Upper lobe of left lung (tissue), 6 donors: ENCODE data around the gene CUX1. TPM values are rescaled to one million over a fixed set of nuclear protein-coding genes. Genes with fewer than 3 reads are reported as not detected.

Experiments used
- ATAC-seq, 2 donors: fragments of 200-7000 bp; cut with Tn5 transposase; one replicate each; pipeline ENCODE4 v1.9.1; 2022; ENCODE audit warnings: mild to moderate bottlenecking in 2 of 2, moderate library complexity in 2 of 2; ENCODE audit not compliant: low FRiP score in 2 of 2
- DNase-seq, 2 donors: peaks; one replicate each; pipeline ENCODE4 v3.0.0-alpha.2; 2019 to 2020
- H3K27ac ChIP-seq, 4 donors: fragments of 200-600 bp; sonication (generic); one replicate each; pipeline ENCODE4 v1.5.1; 2016 to 2019
- H3K27me3 ChIP-seq, 4 donors: fragments of 200-600 bp; sonication (generic); one replicate each; pipeline ENCODE4 v1.5.1; 2017 to 2019
- H3K36me3 ChIP-seq, 4 donors: fragments of 200-600 bp; sonication (generic); one replicate each; pipeline ENCODE4 v1.5.1; 2016 to 2019
- H3K4me1 ChIP-seq, 4 donors: fragments of 200-600 bp; sonication (generic); one replicate each; pipeline ENCODE4 v1.5.1; 2018 to 2019
- H3K4me3 ChIP-seq, 4 donors: fragments of 200-600 bp; sonication (generic); one replicate each; pipeline ENCODE4 v1.5.1; 2017 to 2019; ENCODE audit warnings: mild to moderate bottlenecking in 2 of 4, moderate library complexity in 1 of 4
- H3K9me3 ChIP-seq, 4 donors: fragments of 200-600 bp; sonication (generic); one replicate each; pipeline ENCODE4 v1.5.1; 2018 to 2019
- CTCF ChIP-seq, 6 experiments: fragments of 450-650 bp in 4 of 6; fragments of 200-600 bp in 2 of 6; sonication (generic) in 2 of 6; IDR thresholded peaks; one replicate each; pipeline ENCODE4 v1.5.1; 2016 to 2019; ENCODE audit warnings: antibody characterized with exemption in 6 of 6
- EP300 ChIP-seq, 4 donors: sonication (generic); formaldehyde crosslinking; IDR thresholded peaks; one replicate each; pipeline ENCODE4 v1.5.1; 2017; ENCODE audit warnings: antibody characterized with exemption in 4 of 4, control low read depth in 2 of 4
- POLR2A ChIP-seq, 4 donors: fragments of 450-650 bp; IDR thresholded peaks; one replicate each; pipeline ENCODE4 v1.5.1; 2016 to 2017; ENCODE audit warnings: antibody characterized with exemption in 4 of 4, mild to moderate bottlenecking in 2 of 4
- POLR2AphosphoS5 ChIP-seq, 2 donors: sonication (generic); formaldehyde crosslinking; IDR thresholded peaks; one replicate each; pipeline ENCODE4 v1.5.1; 2017; ENCODE audit warnings: antibody characterized with exemption in 2 of 2
- WGBS, 2 donors: methylation state at CpG; one replicate each; pipeline ENCODE4 v1.1.5; 2017 to 2018; 5-methylcytosine and 5-hydroxymethylcytosine counted together
- total RNA-seq, 6 donors: library from RNA; depleted of rRNA in 4 of 6; stranded (reverse); fragments of >200 nt in 4 of 6; gene quantifications; one replicate each; pipeline versions ENCODE4 v1.1.0 to v1.2.1, GENCODE V29; 2016 to 2021
- donor health status: DM: no; HTN: no; CAD: no; lungs with moderate emphysema.
- donor health status: DM: no; HTN: yes; CAD: no; lungs with severe emphysema.

The CUX1 gene
- total RNA-seq, 6 donors from 2014 or later: 106 to 188 (median 115) TPM

- no peak overlapping the region for H3K27ac ChIP-seq
- TF ChIP-seq EP300 (IDR thresholded peaks at IDR 0.05) (no peak), POLR2A (IDR thresholded peaks at IDR 0.05) (no peak), CTCF (IDR thresholded peaks at IDR 0.05) (no peak), POLR2AphosphoS5 (IDR thresholded peaks at IDR 0.05) (no peak)
- no peak for ATAC-seq
- no peaks in the 10 kb centered on the region for H3K4me1 ChIP-seq
- H3K9me3 ChIP-seq: no peaks in the 10 kb centered on the region
- H3K36me3 ChIP-seq: peaks cover 11 to 70% (median 40%) of the 10 kb centered on the region in 4 donors
- WGBS, 2 donors: 92 to 96% methylated on average over 12 to 19 of the region's 19 CpGs
- no peak overlapping the region for H3K4me3 ChIP-seq
- H3K27me3 ChIP-seq: no peaks in the 10 kb centered on the region
- DNase-seq: peak in 1 of 2 donors; percentile 32
Observed at GRCh38 chr7:102234801-102235550, 417.6 kb downstream of the CUX1 start.

GRCh38 chr7:102236102-102236501 lies 418.7 kb downstream of the CUX1 start:
- TF ChIP-seq POLR2A (IDR thresholded peaks at IDR 0.05) (no peak), EP300 (IDR thresholded peaks at IDR 0.05) (no peak), CTCF (IDR thresholded peaks at IDR 0.05) (no peak), POLR2AphosphoS5 (IDR thresholded peaks at IDR 0.05) (no peak)
- H3K9me3 ChIP-seq: no peaks in the 10 kb centered on the region
- no peaks in the 10 kb centered on the region for H3K4me1 ChIP-seq
- DNase-seq (no peak), ATAC-seq (no peak)
- no peak overlapping the region for H3K27ac ChIP-seq
- no peaks in the 10 kb centered on the region for H3K27me3 ChIP-seq
- no peak overlapping the region for H3K4me3 ChIP-seq
- WGBS, 2 donors: 89 to 97% methylated on average over 4 to 7 of the region's 7 CpGs
- H3K36me3 ChIP-seq: peaks cover 9 to 74% (median 45%) of the 10 kb centered on the region in 4 donors

- H3K27me3 ChIP-seq: no peaks in the 10 kb centered on the region
- DNase-seq (peak; percentile 28 to 30), ATAC-seq (peak; percentile 54 to 79)
- peaks cover 12 to 76% (median 46%) of the 10 kb centered on the region in 4 donors for H3K36me3 ChIP-seq
- peak; percentile 37 to 66 (median 60) for TF ChIP-seq CTCF (IDR thresholded peaks at IDR 0.05)
- TF ChIP-seq EP300 (IDR thresholded peaks at IDR 0.05): no peak
- H3K27ac ChIP-seq: no peak overlapping the region
- 52 to 67% methylated on average over 14 of the region's 14 CpGs for WGBS, 2 donors
- H3K9me3 ChIP-seq: no peaks in the 10 kb centered on the region
- H3K4me1 ChIP-seq: no peaks in the 10 kb centered on the region
- H3K4me3 ChIP-seq: no peak overlapping the region
Observed at GRCh38 chr7:102236592-102237287, 419.3 kb downstream of the CUX1 start.

- no peaks in the 10 kb centered on the region for H3K4me1 ChIP-seq
- TF ChIP-seq POLR2A (IDR thresholded peaks at IDR 0.05) (no peak), EP300 (IDR thresholded peaks at IDR 0.05) (no peak), CTCF (IDR thresholded peaks at IDR 0.05) (no peak), POLR2AphosphoS5 (IDR thresholded peaks at IDR 0.05) (no peak)
- no peaks in the 10 kb centered on the region for H3K9me3 ChIP-seq
- WGBS, 2 donors: 98% methylated on average over 21 to 33 of the region's 35 CpGs
- no peak overlapping the region for H3K27ac ChIP-seq
- peaks cover 7 to 70% (median 43%) of the 10 kb centered on the region in 4 donors for H3K36me3 ChIP-seq
- ATAC-seq (no peak), DNase-seq (peak in 1 of 2 donors; percentile 69)
- H3K4me3 ChIP-seq: no peak overlapping the region
- H3K27me3 ChIP-seq: no peaks in the 10 kb centered on the region
Observed at GRCh38 chr7:102239206-102239820, 421.9 kb downstream of the CUX1 start.
